ENCODE measurements around the gene PKP1.

Gene PKP1

GRCh38 chr1:201350361-201350725, 67.0 kb downstream of the PKP1 start:
- TF ChIP-seq EZH2 (IDR thresholded peaks at IDR 0.05; ENCODE audit: borderline replicate concordance, low read length) = no peak
- no peak for TF ChIP-seq CTCF (IDR thresholded peaks at IDR 0.05; ENCODE audit: low read length)
- Histone ChIP-seq H3K36me3 (ENCODE audit: insufficient read depth, low read length) (no peaks in the 10 kb centered on the region), H2AFZ (ENCODE audit: low read length) (no peak overlapping the region), H4K20me1 (ENCODE audit: insufficient read depth, low read length) (no peaks in the 10 kb centered on the region), H3K9ac (ENCODE audit: low read length) (no peak overlapping the region), H3K9me2 (ENCODE audit: low read depth, low read length) (no peaks in the 10 kb centered on the region), H3F3A (ENCODE audit: insufficient read depth, low read length) (no peaks in the 10 kb centered on the region), H3K27ac (ENCODE audit: low read depth, low read length, poor library complexity, severe bottlenecking) (no peak overlapping the region), H3K4me1 (ENCODE audit: insufficient read depth, low read length, severe bottlenecking) (no peaks in the 10 kb centered on the region), H3K4me2 (ENCODE audit: low read length) (no peak overlapping the region), H3K27me3 (ENCODE audit: insufficient read depth, low read length) (no peaks in the 10 kb centered on the region), H3K4me3 (ENCODE audit: low read depth, low read length, poor library complexity, severe bottlenecking) (no peak overlapping the region), H3K79me2 (ENCODE audit: insufficient read depth, low read length) (no peaks in the 10 kb centered on the region), H3K9me3 (ENCODE audit: low read length) (no peaks in the 10 kb centered on the region)

- H3K9me3 ChIP-seq (ENCODE audit: low read length) = no peaks in the 10 kb centered on the region
- no peaks in the 10 kb centered on the region for H3K36me3 ChIP-seq (ENCODE audit: insufficient read depth, low read length)
- H3K27me3 ChIP-seq (ENCODE audit: insufficient read depth, low read length) = no peaks in the 10 kb centered on the region
- no peak overlapping the region for H2AFZ ChIP-seq (ENCODE audit: low read length)
- no peak overlapping the region for H3K4me2 ChIP-seq (ENCODE audit: low read length)
- H3K9me2 ChIP-seq (ENCODE audit: low read depth, low read length) = no peaks in the 10 kb centered on the region
- no peak overlapping the region for H3K27ac ChIP-seq (ENCODE audit: low read depth, low read length, poor library complexity, severe bottlenecking)
- H3K4me3 ChIP-seq (ENCODE audit: low read depth, low read length, poor library complexity, severe bottlenecking) = no peak overlapping the region
- no peaks in the 10 kb centered on the region for H3K79me2 ChIP-seq (ENCODE audit: insufficient read depth, low read length)
- no peak overlapping the region for H3K9ac ChIP-seq (ENCODE audit: low read length)
- no peaks in the 10 kb centered on the region for H3F3A ChIP-seq (ENCODE audit: insufficient read depth, low read length)
- no peaks in the 10 kb centered on the region for H4K20me1 ChIP-seq (ENCODE audit: insufficient read depth, low read length)
- TF ChIP-seq CTCF (IDR thresholded peaks at IDR 0.05; ENCODE audit: low read length) (no peak), EZH2 (IDR thresholded peaks at IDR 0.05; ENCODE audit: borderline replicate concordance, low read length) (no peak)
- no peaks in the 10 kb centered on the region for H3K4me1 ChIP-seq (ENCODE audit: insufficient read depth, low read length, severe bottlenecking)
These were observed 67.6 kb downstream of the PKP1 start for GRCh38 chr1:201350884-201351283.

GRCh38 chr1:201351617-201352016, 68.3 kb downstream of the PKP1 start:
- no peak overlapping the region for H3K4me2 ChIP-seq (ENCODE audit: low read length)
- no peak overlapping the region for H3K4me3 ChIP-seq (ENCODE audit: low read depth, low read length, poor library complexity, severe bottlenecking)
- no peaks in the 10 kb centered on the region for H3F3A ChIP-seq (ENCODE audit: insufficient read depth, low read length)
- H3K27me3 ChIP-seq (ENCODE audit: insufficient read depth, low read length) = no peaks in the 10 kb centered on the region
- no peak for TF ChIP-seq CTCF (IDR thresholded peaks at IDR 0.05; ENCODE audit: low read length)
- no peaks in the 10 kb centered on the region for H3K4me1 ChIP-seq (ENCODE audit: insufficient read depth, low read length, severe bottlenecking)
- H3K79me2 ChIP-seq (ENCODE audit: insufficient read depth, low read length) = no peaks in the 10 kb centered on the region
- H2AFZ ChIP-seq (ENCODE audit: low read length) = no peak overlapping the region
- H3K9ac ChIP-seq (ENCODE audit: low read length) = no peak overlapping the region
- no peaks in the 10 kb centered on the region for H3K9me3 ChIP-seq (ENCODE audit: low read length)
- H4K20me1 ChIP-seq (ENCODE audit: insufficient read depth, low read length) = no peaks in the 10 kb centered on the region
- H3K27ac ChIP-seq (ENCODE audit: low read depth, low read length, poor library complexity, severe bottlenecking) = no peak overlapping the region
- H3K36me3 ChIP-seq (ENCODE audit: insufficient read depth, low read length) = no peaks in the 10 kb centered on the region
- no peaks in the 10 kb centered on the region for H3K9me2 ChIP-seq (ENCODE audit: low read depth, low read length)
